GM12878 (cell line): ENCODE results near the gene FOXP1. TPM values are rescaled to one million over a fixed set of nuclear protein-coding genes. Genes with fewer than 3 reads are reported as not detected.

Source experiments
- ATAC-seq: fragments of 200-7000 bp; cut with Tn5 transposase; 3 replicates; pipeline ENCODE4 v1.9.1; 2020; ENCODE audit warnings: mild to moderate bottlenecking, moderate library complexity
- BruUV-seq: library from RNA; stranded (reverse); fragments of 400-500 nt; replicated peaks from 2 replicates; lab custom pipeline; 2021; lab: Mats Ljungman, UMichigan
- CTCF ChIA-PET: fragments of 300-600 bp; sonication (Branson Sonifier 250); formaldehyde crosslinking; extraction: SDS; loops from one replicate; lab custom pipeline; 2021; ENCODE audit warnings: inconsistent platforms; lab: Yijun Ruan, JAX
- POLR2A ChIA-PET: fragments of 350-600 bp; formaldehyde crosslinking; extraction: SDS; loops from one replicate; lab custom pipeline; 2021; ENCODE audit warnings: inconsistent platforms; lab: Charles Lee
- RAD21 ChIA-PET: fragments of 300-600 bp; sonication (Branson Sonifier 250); formaldehyde crosslinking; loops from one replicate; lab custom pipeline; 2023; ENCODE audit warnings: antibody characterized with exemption; ENCODE audit not compliant: unreplicated experiment; lab: Charles Lee
- SMC1A ChIA-PET: fragments of 300-600 bp; sonication (Branson Sonifier 250); formaldehyde crosslinking; loops from one replicate; lab custom pipeline; 2023; ENCODE audit not compliant: unreplicated experiment, uncharacterized antibody; lab: Charles Lee
- DNase-seq: peaks from one replicate; pipeline ENCODE4 v3.0.0-alpha.2; 2011; ENCODE audit warnings: low read depth, low spot score
- FAIRE-seq: peaks from 3 replicates; lab custom pipeline; 2011; peaks lifted over from hg19 to GRCh38; lab: Jason Lieb, UNC
- H2AFZ ChIP-seq: 2 replicates; pipeline ENCODE4 v1.6.0; 2011; ENCODE audit warnings: low read depth, low read length, control low read depth; ENCODE audit not compliant: control insufficient read depth
- H3K27ac ChIP-seq: 2 replicates; pipeline ENCODE4 v1.5.1; 2011; ENCODE audit warnings: control low read depth; ENCODE audit not compliant: control insufficient read depth, insufficient read depth
- H3K27me3 ChIP-seq, 2 experiments: replicated peaks in 1 of 2; 2 replicates each; pipeline versions ENCODE4 v1.6.0 to v1.6.1; 2011; ENCODE audit warnings: low read length in 1 of 2; ENCODE audit not compliant: control insufficient read depth in 2 of 2, insufficient read depth in 2 of 2
- H3K36me3 ChIP-seq, 2 experiments: 2 replicates each; pipeline ENCODE4 v1.5.1; 2011; ENCODE audit warnings: low read length in 1 of 2; ENCODE audit not compliant: control insufficient read depth in 2 of 2, insufficient read depth in 2 of 2
- H3K4me1 ChIP-seq: 2 replicates; pipeline ENCODE4 v1.6.1; 2011; ENCODE audit warnings: mild to moderate bottlenecking, low read length, moderate library complexity, mixed read lengths; ENCODE audit not compliant: control insufficient read depth, insufficient read depth
- H3K4me2 ChIP-seq: 2 replicates; pipeline ENCODE4 v1.6.0; 2011; ENCODE audit warnings: control low read depth; ENCODE audit not compliant: control insufficient read depth, insufficient read depth
- H3K4me3 ChIP-seq: fragments of 200-600 bp; sonication (generic); 2 replicates; pipeline ENCODE4 v1.5.1; 2016
- H3K79me2 ChIP-seq: 2 replicates; pipeline ENCODE4 v1.6.0; 2011; ENCODE audit warnings: low read length; ENCODE audit not compliant: control insufficient read depth, insufficient read depth
- H3K9ac ChIP-seq: 2 replicates; pipeline ENCODE4 v1.8.0; 2011; ENCODE audit warnings: low read length, control low read depth, mixed read lengths; ENCODE audit not compliant: control insufficient read depth, insufficient read depth
- H3K9me3 ChIP-seq: replicated peaks from 3 replicates; pipeline ENCODE4 v1.5.1; 2011; ENCODE audit warnings: mild to moderate bottlenecking, low read length; ENCODE audit not compliant: control insufficient read depth, insufficient read depth
- H4K20me1 ChIP-seq: 2 replicates; pipeline ENCODE4 v1.6.0; 2011; ENCODE audit not compliant: control insufficient read depth, insufficient read depth
- ATF2 ChIP-seq: IDR thresholded peaks from 2 replicates; pipeline ENCODE4 v1.6.1; 2012; ENCODE audit warnings: low read length, inconsistent platforms
- ATF7 ChIP-seq: fragments of 450-650 bp; IDR thresholded peaks from 2 replicates; pipeline ENCODE4 v1.6.1; 2016; ENCODE audit warnings: low read depth, mild to moderate bottlenecking
- BCL11A ChIP-seq: IDR thresholded peaks from 2 replicates; pipeline ENCODE4 v1.6.1; 2011; ENCODE audit warnings: low read depth, low read length
- BCL3 ChIP-seq: IDR thresholded peaks from 2 replicates; pipeline ENCODE4 v1.6.1; 2011; ENCODE audit warnings: borderline replicate concordance, low read depth, mild to moderate bottlenecking, moderate library complexity, low read length; ENCODE audit not compliant: insufficient read depth, poor library complexity, severe bottlenecking
- CBX5 ChIP-seq: sonication (generic); IDR thresholded peaks from 2 replicates; pipeline ENCODE4 v1.6.1; 2016; ENCODE audit warnings: low read depth, moderate library complexity, mild to moderate bottlenecking, inconsistent platforms
- CEBPZ ChIP-seq: fragments of 150-350 bp; IDR thresholded peaks from 2 replicates; pipeline ENCODE4 v1.6.1; 2016; ENCODE audit warnings: low read depth, low read length
- GATAD2B ChIP-seq: fragments of 450-650 bp; conservative IDR thresholded peaks from 2 replicates; pipeline ENCODE4 v1.6.1; 2017; ENCODE audit warnings: low read depth, mild to moderate bottlenecking, moderate library complexity
- HCFC1 ChIP-seq: fragments of 150-350 bp; IDR thresholded peaks from 2 replicates; pipeline ENCODE4 v1.6.1; 2014; ENCODE audit warnings: low read length
- IKZF1 ChIP-seq: fragments of 450-650 bp; conservative IDR thresholded peaks from 2 replicates; pipeline ENCODE4 v1.6.1; 2017; ENCODE audit warnings: antibody characterized with exemption, mild to moderate bottlenecking
- IKZF2 ChIP-seq, 2 experiments: fragments of 450-650 bp; IDR thresholded peaks; 2 replicates each; pipeline ENCODE4 v1.6.1; 2017; ENCODE audit warnings: mild to moderate bottlenecking in 2 of 2, moderate library complexity in 2 of 2
- JUND ChIP-seq: IDR thresholded peaks from 2 replicates; pipeline ENCODE4 v1.6.1; 2012; ENCODE audit warnings: low read depth, mild to moderate bottlenecking, low read length, improper control_type of control experiment, moderate library complexity
- LARP7 ChIP-seq: fragments of 450-650 bp; IDR thresholded peaks from 2 replicates; pipeline ENCODE4 v1.6.1; 2017; ENCODE audit warnings: mild to moderate bottlenecking
- MYB ChIP-seq: fragments of 150-350 bp; IDR thresholded peaks from 2 replicates; pipeline ENCODE4 v1.6.1; 2014; ENCODE audit warnings: mild to moderate bottlenecking, low read depth, low read length, borderline replicate concordance
- NFIC ChIP-seq: IDR thresholded peaks from 2 replicates; pipeline ENCODE4 v1.6.1; 2012; ENCODE audit warnings: low read depth, mild to moderate bottlenecking, inconsistent platforms, low read length, moderate library complexity
- RAD21 ChIP-seq: IDR thresholded peaks from 2 replicates; pipeline ENCODE4 v1.6.1; 2011; ENCODE audit warnings: mild to moderate bottlenecking, low read depth, low read length, moderate library complexity; ENCODE audit not compliant: insufficient read depth
- RAD51 ChIP-seq: fragments of 450-650 bp; IDR thresholded peaks from 2 replicates; pipeline ENCODE4 v1.6.1; 2016; ENCODE audit warnings: moderate library complexity, mild to moderate bottlenecking, inconsistent platforms
- SMARCA5 ChIP-seq: fragments of 450-650 bp; IDR thresholded peaks from 2 replicates; pipeline ENCODE4 v1.6.1; 2017; ENCODE audit warnings: mild to moderate bottlenecking
- STAT1 ChIP-seq: fragments of 450-650 bp; conservative IDR thresholded peaks from 2 replicates; pipeline ENCODE4 v1.6.1; 2014; ENCODE audit warnings: antibody characterized with exemption, mild to moderate bottlenecking
- ZNF24 ChIP-seq: fragments of 450-650 bp; IDR thresholded peaks from 2 replicates; pipeline ENCODE4 v1.6.1; 2017; ENCODE audit warnings: antibody characterized with exemption, mild to moderate bottlenecking
- WGBS: methylation state at CpG from one replicate; pipeline ENCODE4 v1.1.6; 2016; ENCODE audit warnings: low lambda C conversion rate; ENCODE audit not compliant: insufficient replicate concordance, insufficient coverage; ENCODE audit errors: missing lambda C conversion rate; 5-methylcytosine and 5-hydroxymethylcytosine counted together
- in situ Hi-C: fragments of 300-500 bp; cut with MboI; formaldehyde crosslinking; loops from 9 replicates; pipeline ENCODE4 v1.14.3; 2018; ENCODE audit warnings: mixed read lengths
- intact Hi-C: fragments of 100-400 bp; cut with micrococcal nuclease; formaldehyde crosslinking; loops from one replicate; pipeline ENCODE4 v1.14.2; 2022; ENCODE audit not compliant: unreplicated experiment
- polyA plus RNA-seq, 11 experiments: library from polyadenylated mRNA; depleted of rRNA in 4 of 11; unstranded in 6 of 11; stranded (reverse) in 5 of 11; fragments of >200 nt; fragmentation: Nextera tagmentation in 4 of 11; fragmentation: Illumina TruSeq in 1 of 11; extraction: Ambion mirVana in 4 of 11; extraction: Trizol in 1 of 11; gene quantifications; 1 replicate in 1 of 11; 2 replicates in 10 of 11; pipeline versions ENCODE4 v1.2.1 to v1.2.3, GENCODE V29; 2011 to 2016; ENCODE audit warnings: inconsistent platforms in 2 of 11, missing spikeins in 2 of 11, low read depth in 1 of 11
- total RNA-seq, 4 experiments: library from RNA; depleted of rRNA in 3 of 4; stranded (reverse); fragments of >200 nt in 3 of 4; fragmentation: Illumina TruSeq in 1 of 4; extraction: Trizol in 1 of 4; gene quantifications; 2 replicates each; pipeline versions ENCODE4 v1.2.1 to v1.2.3, GENCODE V29; 2013 to 2021

FOXP1 gene
- total and polyA plus RNA-seq, 10 of the 15 experiments (the other 5 are each of a cell fraction or from before 2014, with no cell fraction given) = 0.05 to 1.6 (median 0.20) TPM; not detected in 1

- Histone ChIP-seq H4K20me1 (no peaks in the 10 kb centered on the region), H3K27me3 (peaks cover 0 to 4% of the 10 kb centered on the region in 2 experiments; a peak in 3 of 4 replicates), H3K27ac (no peak overlapping the region), H2AFZ (no peak overlapping the region), H3K79me2 (no peaks in the 10 kb centered on the region), H3K36me3 (no peaks in the 10 kb centered on the region), H3K4me1 (no peaks in the 10 kb centered on the region), H3K4me3 (no peak overlapping the region), H3K4me2 (no peak overlapping the region), H3K9me3 (no peaks in the 10 kb centered on the region), H3K9ac (no peak overlapping the region)
- POLR2A ChIA-PET = no interaction called here
- BruUV-seq = no TSS peak
- 62% methylated on average over 5 of the region's 5 CpGs for WGBS
- intact Hi-C loops = no loop called here
- in situ Hi-C loops = no loop called here
- TF ChIP-seq BCL3 (no peak), CBX5 (no peak), MYB (no peak), RAD21 (no peak), BCL11A (no peak), RAD51 (no peak), NFIC (no peak), CEBPZ (no peak), ATF7 (no peak), SMARCA5 (no peak), JUND (no peak), GATAD2B (no peak), HCFC1 (no peak), ATF2 (no peak), IKZF1 (no peak), STAT1 (no peak), ZNF24 (no peak), IKZF2 (IDR thresholded peaks at IDR 0.05) (no peak), LARP7 (no peak)
- CTCF ChIA-PET = no interaction called here
- FAIRE-seq (no peak), ATAC-seq (no peak), DNase-seq (no peak)
- SMC1A ChIA-PET = no interaction called here
- RAD21 ChIA-PET = no interaction called here
These were observed 10.3 kb downstream of the FOXP1 start for GRCh38 chr3:71573181-71573580.
